ENCODE results near the gene CALN1. TPM values are rescaled to one million over a fixed set of nuclear protein-coding genes. Genes with fewer than 3 reads are reported as not detected.

Gene CALN1
- total and polyA plus RNA-seq, 2 of the 8 experiments (the other 6 are each of a cell fraction or from before 2014, with no cell fraction given), result 6.4 to 15.2 TPM

DNA sequence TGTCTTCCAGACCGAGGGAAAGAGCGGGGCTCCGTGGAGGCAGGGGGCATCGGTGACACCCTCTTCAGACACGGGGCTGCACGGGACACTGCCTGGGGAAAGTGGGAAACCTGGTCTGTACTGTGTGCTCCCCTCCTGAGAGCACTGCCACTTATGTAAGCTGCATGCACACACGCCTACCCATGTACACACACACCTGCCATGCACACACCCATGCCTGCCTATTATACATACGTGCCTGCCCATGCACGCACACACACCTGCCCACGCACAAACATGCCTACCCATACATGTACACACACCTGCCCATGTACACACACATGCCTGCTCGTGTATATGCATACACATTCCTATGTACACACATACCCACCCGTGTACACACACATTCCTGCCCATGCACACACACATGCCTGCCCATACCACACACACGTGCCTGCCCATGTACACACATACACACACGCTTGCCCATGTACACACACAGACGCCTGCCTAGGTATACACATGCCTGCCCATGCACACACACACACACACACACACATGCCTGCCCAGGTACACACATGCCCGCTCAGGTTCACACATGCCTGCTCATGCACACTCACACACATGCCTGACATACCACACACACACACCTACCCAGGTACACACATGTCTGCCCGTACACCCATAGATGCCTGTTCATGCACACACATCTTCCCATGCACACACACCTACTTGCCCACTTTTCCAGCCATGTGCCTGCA, 35.5 kb upstream of the CALN1 start:
- Histone ChIP-seq H3K23me2 (ENCODE audit: low read depth, low read length) (no peaks in the 10 kb centered on the region), H3K27ac (ENCODE audit: low read depth, low read length) (no peak overlapping the region), H4K8ac (ENCODE audit: extremely low read depth, insufficient read depth, low read length) (peak overlapping the region; percentile 53; the same call in 1 of the 2 replicates), H3K4me1 (replicated peaks in 1 of 4; ENCODE audit: control insufficient read depth in 3 of 4, insufficient read depth in 4 of 4, low read length in 3 of 4) (peaks cover 2 to 7% (median 3%) of the 10 kb centered on the region in 4 experiments; a peak in 6 of 7 replicates), H3K9ac (replicated peaks in 1 of 4; ENCODE audit: extremely low read depth in 1 of 4, low read depth in 3 of 4, low read length in 3 of 4) (no peak overlapping the region), H3K36me3 (ENCODE audit: control insufficient read depth in 2 of 4, insufficient read depth in 4 of 4, low read length in 3 of 4) (no peaks in the 10 kb centered on the region), H3K56ac (replicated peaks; ENCODE audit: insufficient read length, low read depth, low read length) (no peak overlapping the region), H3K79me1 (ENCODE audit: low read depth, low read length) (no peaks in the 10 kb centered on the region), H3K14ac (ENCODE audit: insufficient read length) (no peak overlapping the region), H2AFZ (ENCODE audit: low read length) (no peak overlapping the region), H3K4me3 (ENCODE audit: extremely low read depth in 1 of 4, insufficient read depth in 2 of 4, low read depth in 3 of 4, low read length in 4 of 4) (no peak overlapping the region), H4K91ac (replicated peaks; ENCODE audit: insufficient read length, low read length) (no peak overlapping the region), H3K27me3 (replicated peaks in 1 of 4; ENCODE audit: control insufficient read depth in 3 of 4, extremely low read depth in 1 of 4, insufficient read depth in 3 of 4, low read length in 3 of 4) (no peaks in the 10 kb centered on the region; a peak in 1 of 7 replicates), H2BK15ac (ENCODE audit: low read length) (peak overlapping the region; percentile 83; the same call in 1 of the 2 replicates), H2BK5ac (ENCODE audit: low read depth, low read length) (peak overlapping the region; percentile 0; the same call in 1 of the 2 replicates), H2BK120ac (replicated peaks; ENCODE audit: low read depth, low read length) (no peak overlapping the region), H3K9me3 (ENCODE audit: insufficient read depth in 2 of 2, low read depth in 1 of 2, low read length in 1 of 2) (no peaks in the 10 kb centered on the region), H3K79me2 (ENCODE audit: control insufficient read depth in 1 of 2, insufficient read depth in 2 of 2, low read length in 2 of 2) (no peaks in the 10 kb centered on the region), H4K20me1 (replicated peaks in 1 of 2; ENCODE audit: control insufficient read depth in 1 of 2, insufficient read depth in 2 of 2, low read length in 2 of 2) (peaks cover 0 to 2% of the 10 kb centered on the region in 2 experiments), H3K4me2 (ENCODE audit: insufficient read depth in 1 of 2, low read depth in 2 of 2, low read length in 2 of 2) (no peak overlapping the region), H2AK5ac (ENCODE audit: low read depth, low read length) (0 out of 2 replicates have a peak overlapping the region, but pooled peaks have one; percentile 17), H3K18ac (ENCODE audit: extremely low read depth, low read length) (no peak overlapping the region), H2BK20ac (ENCODE audit: low read length) (no peak overlapping the region), H2BK12ac (ENCODE audit: low read depth, low read length) (peak overlapping the region; percentile 10; the same call in 1 of the 2 replicates), H4K5ac (ENCODE audit: insufficient read length, low read depth, low read length) (no peak overlapping the region), H3K4ac (replicated peaks; ENCODE audit: insufficient read length, low read depth, low read length) (no peak overlapping the region), H3K23ac (ENCODE audit: insufficient read length) (no peak overlapping the region)
- POLR2A ChIA-PET (ENCODE audit: partially characterized antibody), result interaction anchor here (0.6 kb wide), 1 partner anchor 51 kb away, joined by 3 read pairs; no protein-coding TSS in a partner anchor
- WGBS, 2 experiments (ENCODE audit: extremely low coverage in 1 of 2, insufficient coverage in 1 of 2, insufficient read length in 1 of 2, insufficient replicate concordance in 2 of 2, low coverage in 1 of 2, low lambda C conversion rate in 2 of 2, missing lambda C conversion rate in 1 of 2), result 89% methylated on average over 17 of the region's 17 CpGs; no CpG with 5 or more reads in 1 of the 2 experiments
- TF ChIP-seq ATF3 (IDR thresholded peaks at IDR 0.05; ENCODE audit: insufficient read depth, low read depth, low read length) (no peak), TCF12 (IDR thresholded peaks at IDR 0.05; ENCODE audit: low read depth, low read length) (no peak), JUN (IDR thresholded peaks at IDR 0.05; ENCODE audit: low read depth, low read length) (no peak), NRF1 (IDR thresholded peaks at IDR 0.05; ENCODE audit: low read depth, low read length) (no peak), EGR1 (IDR thresholded peaks at IDR 0.05; ENCODE audit: borderline replicate concordance, low read depth, low read length) (no peak)
- DNase-seq (ENCODE audit: low read depth in 1 of 2, low spot score in 2 of 2) (no peak), FAIRE-seq (no peak)
- CTCF ChIA-PET (ENCODE audit: partially characterized antibody), result interaction anchor here (0.9 to 1.2 kb wide), 3 partner anchors 47 to 114 kb away, joined by 3 to 6 read pairs (median 4); no protein-coding TSS in a partner anchor

Measured in H1 (cell line).